Measurements from ENCODE around the gene ALLC.

- no peak for TF ChIP-seq CTCF (IDR thresholded peaks at IDR 0.05; ENCODE audit: insufficient read depth, low read length, poor library complexity, severe bottlenecking)
- TF ChIP-seq EZH2phosphoT487 (conservative IDR thresholded peaks at IDR 0.05; ENCODE audit: low read length), result no peak
Observed at GRCh38 chr2:3747826-3748225, 89.8 kb downstream of the ALLC start.
